Measurements from ENCODE around the gene SIVA1. TPM values are rescaled to one million over a fixed set of nuclear protein-coding genes. Genes with fewer than 3 reads are reported as not detected.

SIVA1 gene
- total RNA-seq, 1 donor from 2014 or later, result 116 TPM

- Mint-ChIP-seq H3K4me1 (ENCODE audit: low read depth) (no peaks in the 10 kb centered on the region), H3K27ac (no peak overlapping the region), H3K36me3 (ENCODE audit: insufficient read depth) (peaks cover 2% of the 10 kb centered on the region), H3K27me3 (no peaks in the 10 kb centered on the region), H3K4me3 (ENCODE audit: low read depth) (no peak overlapping the region), H3K9me3 (ENCODE audit: low read depth) (no peaks in the 10 kb centered on the region)
- DNase-seq (ENCODE audit: low spot score, unreplicated experiment), result no peak
- no peak for TF ChIP-seq CTCF (IDR thresholded peaks at IDR 0.05; ENCODE audit: unreplicated experiment)
Measured at GRCh38 chr14:104808456-104808855, 55.5 kb downstream of the SIVA1 start.

Other genes with a start within 250 kb of the SIVA1 start
- gene C14orf180, start 173.4 kb upstream of the SIVA1 start, total RNA-seq, result not detected in 2 replicates
- gene TMEM179, start 148.4 kb upstream of the SIVA1 start, total RNA-seq, result 8.1 and 9.2 TPM in 2 replicates
- gene INF2, start 63.5 kb upstream of the SIVA1 start, total RNA-seq, result 69.2 and 75.3 TPM in 2 replicates
- 8.9 and 9.7 TPM in 2 replicates for gene ADSS1, start 28.9 kb upstream of the SIVA1 start, total RNA-seq
- 147 and 151 TPM in 2 replicates for gene AKT1, start 42.6 kb downstream of the SIVA1 start, total RNA-seq
- gene ZBTB42, start 48.0 kb downstream of the SIVA1 start, total RNA-seq, result 12.3 and 12.6 TPM in 2 replicates
- 48.9 and 49.3 TPM in 2 replicates for gene CEP170B, start 112.1 kb downstream of the SIVA1 start, total RNA-seq
- 0.05 TPM in 1 of 2 replicates, not detected in the other for gene PLD4, start 171.7 kb downstream of the SIVA1 start, total RNA-seq
- 1.1 and 1.2 TPM in 2 replicates for gene AHNAK2, start 225.2 kb downstream of the SIVA1 start, total RNA-seq
- 20.1 and 20.8 TPM in 2 replicates for gene CLBA1, start 232.6 kb downstream of the SIVA1 start, total RNA-seq

All from progenitor cell of endocrine pancreas (in vitro differentiated cells).